ENCODE results near the gene SHMT2.

Gene SHMT2

GRCh38 chr12:57229634-57230380 is at the start of gene SHMT2:
Gene SHMT2, plus strand, starts transcription at chr12:57229711. Its CDS starts 68 bp downstream, at chr12:57229779.
- peak; percentile 86 for DNase-seq (ENCODE audit: low read depth, low spot score)
- H3K36me3 ChIP-seq (ENCODE audit: insufficient read depth, low read length): peaks cover 42% of the 10 kb centered on the region
- H3K9me3 ChIP-seq (ENCODE audit: low read depth, low read length): no peaks in the 10 kb centered on the region
- peak within 1 kb of the TSS; percentile 84 for H3K4me3 ChIP-seq
- TF ChIP-seq EZH2 (IDR thresholded peaks at IDR 0.05) (no peak), POLR2AphosphoS5 (IDR thresholded peaks at IDR 0.05; ENCODE audit: borderline replicate concordance, low read depth, low read length) (peak; percentile 94), FOXP2 (optimal IDR thresholded peaks at IDR 0.05; ENCODE audit: control extremely low read depth, extremely low read length, insufficient read depth) (no peak)
- peak within 1 kb of the TSS; percentile 89 for H3K9ac ChIP-seq (ENCODE audit: insufficient read length)
- H3K27ac ChIP-seq: peak within 1 kb of the TSS; percentile 70

- no peak for DNase-seq (ENCODE audit: low read depth, low spot score)
- Histone ChIP-seq H3K9me3 (ENCODE audit: low read depth, low read length) (no peaks in the 10 kb centered on the region), H3K36me3 (ENCODE audit: insufficient read depth, low read length) (peaks cover 20% of the 10 kb centered on the region), H3K27ac (no peak overlapping the region), H3K4me3 (no peak overlapping the region), H3K9ac (ENCODE audit: insufficient read length) (no peak overlapping the region)
- TF ChIP-seq FOXP2 (optimal IDR thresholded peaks at IDR 0.05; ENCODE audit: control extremely low read depth, extremely low read length, insufficient read depth): no peak
- no peak for TF ChIP-seq POLR2AphosphoS5 (IDR thresholded peaks at IDR 0.05; ENCODE audit: borderline replicate concordance, low read depth, low read length)
- TF ChIP-seq EZH2 (IDR thresholded peaks at IDR 0.05): no peak
Measured at GRCh38 chr12:57180321-57180989, 49.1 kb upstream of the SHMT2 start.

DNA sequence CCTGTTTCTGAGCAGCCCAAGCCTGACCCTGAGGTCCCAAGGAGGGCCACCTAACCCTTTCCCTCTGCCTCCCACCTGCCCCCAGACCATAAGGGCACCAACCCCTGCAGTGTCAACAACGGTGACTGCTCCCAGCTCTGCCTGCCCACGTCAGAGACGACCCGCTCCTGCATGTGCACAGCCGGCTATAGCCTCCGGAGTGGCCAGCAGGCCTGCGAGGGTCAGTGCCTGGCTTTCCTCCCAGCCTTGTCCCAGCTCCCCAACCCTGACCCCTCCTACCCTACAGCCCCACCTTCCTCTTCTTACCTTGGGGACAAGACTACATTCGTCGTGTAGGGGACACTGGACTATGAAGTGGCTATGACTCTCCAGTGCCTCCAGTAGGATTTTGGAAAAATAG is 48.4 kb upstream of the SHMT2 start:
- DNase-seq (ENCODE audit: low read depth, low spot score): no peak
- no peak for TF ChIP-seq POLR2AphosphoS5 (IDR thresholded peaks at IDR 0.05; ENCODE audit: borderline replicate concordance, low read depth, low read length)
- TF ChIP-seq FOXP2 (optimal IDR thresholded peaks at IDR 0.05; ENCODE audit: control extremely low read depth, extremely low read length, insufficient read depth): no peak
- no peak for TF ChIP-seq EZH2 (IDR thresholded peaks at IDR 0.05)
- H3K9ac ChIP-seq (ENCODE audit: insufficient read length): no peak overlapping the region
- H3K9me3 ChIP-seq (ENCODE audit: low read depth, low read length): no peaks in the 10 kb centered on the region
- H3K36me3 ChIP-seq (ENCODE audit: insufficient read depth, low read length): peaks cover 20% of the 10 kb centered on the region
- no peak overlapping the region for H3K4me3 ChIP-seq
- H3K27ac ChIP-seq: no peak overlapping the region

DNA sequence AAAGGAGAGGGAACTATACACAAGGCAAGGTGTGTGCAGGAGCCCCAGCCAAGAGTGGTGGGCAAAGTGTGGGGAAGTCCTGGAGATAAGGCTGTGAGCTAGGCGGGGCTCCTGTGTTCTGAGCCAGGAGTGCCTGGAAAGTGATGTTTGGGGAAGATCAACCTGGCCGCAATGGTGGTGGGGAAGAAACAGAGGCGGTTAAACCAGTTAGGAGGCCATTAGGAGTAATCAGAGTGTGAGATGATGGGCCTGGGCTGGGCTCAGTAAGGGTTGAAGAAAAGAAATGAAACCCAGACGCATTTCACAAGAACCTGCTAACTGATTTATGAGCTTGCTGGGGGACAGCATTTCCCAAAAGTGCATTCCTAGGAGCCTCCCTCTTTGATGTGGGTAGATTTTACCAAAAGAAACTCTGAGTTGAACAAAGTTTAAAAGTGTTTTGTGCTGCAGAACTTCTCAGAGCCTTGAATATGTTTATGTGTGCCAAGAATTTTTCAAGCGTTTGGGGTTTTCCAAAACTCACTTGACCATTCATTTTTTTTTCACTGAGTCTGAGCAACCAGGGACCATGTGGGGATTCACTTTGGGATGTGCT is 47.9 kb upstream of the SHMT2 start:
- DNase-seq (ENCODE audit: low read depth, low spot score): no peak

DNA sequence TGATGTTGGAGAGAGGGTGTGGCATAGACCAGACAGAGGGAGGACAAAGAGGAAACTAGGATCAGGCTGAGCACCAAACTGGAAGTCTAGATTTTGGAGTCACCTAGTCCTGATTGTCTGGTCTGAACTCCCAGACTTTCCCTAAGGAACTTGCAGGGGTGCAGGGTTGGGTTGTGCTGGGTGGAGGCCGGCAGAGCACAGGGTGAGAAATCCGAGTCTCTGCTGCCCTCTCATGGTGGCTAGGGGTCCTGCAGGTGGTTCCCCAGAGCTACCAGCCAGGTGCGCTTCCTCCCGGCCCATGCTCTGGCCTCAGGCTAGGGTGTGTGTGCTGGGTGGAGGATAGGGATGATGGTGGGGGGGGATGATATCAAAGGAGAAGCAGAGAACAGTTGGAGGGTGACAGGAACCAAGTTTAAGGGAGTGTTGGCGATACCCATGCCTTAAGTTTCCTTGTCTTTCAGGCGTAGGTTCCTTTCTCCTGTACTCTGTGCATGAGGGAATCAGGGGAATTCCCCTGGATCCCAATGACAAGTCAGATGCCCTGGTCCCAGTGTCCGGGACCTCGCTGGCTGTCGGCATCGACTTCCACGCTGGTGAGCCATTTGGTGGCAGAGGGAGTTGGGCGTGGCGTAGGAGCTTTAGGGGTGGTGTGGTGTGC is 46.5 kb upstream of the SHMT2 start:
- H3K9me3 ChIP-seq (ENCODE audit: low read depth, low read length): no peaks in the 10 kb centered on the region
- no peak overlapping the region for H3K4me3 ChIP-seq
- H3K36me3 ChIP-seq (ENCODE audit: insufficient read depth, low read length): peaks cover 24% of the 10 kb centered on the region; the same call in 1 of the 2 replicates
- H3K27ac ChIP-seq: no peak overlapping the region
- TF ChIP-seq FOXP2 (optimal IDR thresholded peaks at IDR 0.05; ENCODE audit: control extremely low read depth, extremely low read length, insufficient read depth): no peak
- TF ChIP-seq EZH2 (IDR thresholded peaks at IDR 0.05): no peak
- no peak for TF ChIP-seq POLR2AphosphoS5 (IDR thresholded peaks at IDR 0.05; ENCODE audit: borderline replicate concordance, low read depth, low read length)
- H3K9ac ChIP-seq (ENCODE audit: insufficient read length): no peak overlapping the region
- peak; percentile 12 for DNase-seq (ENCODE audit: low read depth, low spot score)

More for the DNA sequence above, 47.9 kb upstream of the SHMT2 start:
- Histone ChIP-seq H3K9ac (ENCODE audit: insufficient read length) (no peak overlapping the region), H3K27ac (no peak overlapping the region), H3K36me3 (ENCODE audit: insufficient read depth, low read length) (peaks cover 22% of the 10 kb centered on the region; the same call in 1 of the 2 replicates), H3K9me3 (ENCODE audit: low read depth, low read length) (no peaks in the 10 kb centered on the region), H3K4me3 (no peak overlapping the region)
- no peak for TF ChIP-seq EZH2 (IDR thresholded peaks at IDR 0.05)
- TF ChIP-seq FOXP2 (optimal IDR thresholded peaks at IDR 0.05; ENCODE audit: control extremely low read depth, extremely low read length, insufficient read depth): no peak
- TF ChIP-seq POLR2AphosphoS5 (IDR thresholded peaks at IDR 0.05; ENCODE audit: borderline replicate concordance, low read depth, low read length): no peak

DNA sequence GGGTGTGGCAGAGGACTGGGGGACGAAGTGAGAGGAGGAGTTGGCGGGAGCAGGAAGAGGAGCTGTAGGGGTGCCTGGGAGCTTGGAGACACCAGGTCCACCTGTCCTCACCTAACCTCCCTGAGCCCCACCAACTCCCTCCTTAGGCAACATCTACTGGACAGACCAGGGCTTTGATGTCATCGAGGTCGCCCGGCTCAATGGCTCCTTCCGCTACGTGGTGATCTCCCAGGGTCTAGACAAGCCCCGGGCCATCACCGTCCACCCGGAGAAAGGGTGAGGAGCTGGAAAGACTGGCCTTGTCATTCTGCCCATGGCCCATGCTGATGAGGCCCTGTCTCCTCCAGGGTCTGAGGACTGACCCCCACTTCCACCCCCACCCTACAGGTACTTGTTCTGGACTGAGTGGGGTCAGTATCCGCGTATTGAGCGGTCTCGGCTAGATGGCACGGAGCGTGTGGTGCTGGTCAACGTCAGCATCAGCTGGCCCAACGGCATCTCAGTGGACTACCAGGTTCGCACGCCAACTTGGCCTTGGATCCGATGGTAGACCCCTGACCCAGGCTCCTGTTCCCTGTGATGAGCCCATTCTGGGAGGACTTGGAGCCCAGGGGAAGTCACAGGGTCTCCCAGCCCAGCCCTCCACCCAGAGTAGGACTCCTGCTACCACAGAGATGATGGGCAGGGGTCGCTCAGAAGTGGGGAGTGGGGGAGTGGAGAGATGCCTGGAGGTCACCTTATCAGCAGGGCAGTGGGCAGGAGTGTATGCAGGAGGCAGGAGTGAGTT is 45.4 kb upstream of the SHMT2 start:
- Histone ChIP-seq H3K9me3 (ENCODE audit: low read depth, low read length) (no peaks in the 10 kb centered on the region), H3K27ac (no peak overlapping the region), H3K36me3 (ENCODE audit: insufficient read depth, low read length) (peaks cover 23% of the 10 kb centered on the region; the same call in 1 of the 2 replicates), H3K4me3 (no peak overlapping the region), H3K9ac (ENCODE audit: insufficient read length) (no peak overlapping the region)
- TF ChIP-seq EZH2 (IDR thresholded peaks at IDR 0.05): no peak
- no peak for DNase-seq (ENCODE audit: low read depth, low spot score)

GRCh38 chr12:57185403-57185802 is 44.1 kb upstream of the SHMT2 start:
- no peak overlapping the region for H3K27ac ChIP-seq
- no peak overlapping the region for H3K9ac ChIP-seq (ENCODE audit: insufficient read length)
- no peak for TF ChIP-seq POLR2AphosphoS5 (IDR thresholded peaks at IDR 0.05; ENCODE audit: borderline replicate concordance, low read depth, low read length)
- TF ChIP-seq FOXP2 (optimal IDR thresholded peaks at IDR 0.05; ENCODE audit: control extremely low read depth, extremely low read length, insufficient read depth): no peak
- no peak for TF ChIP-seq EZH2 (IDR thresholded peaks at IDR 0.05)
- DNase-seq (ENCODE audit: low read depth, low spot score): no peak
- no peaks in the 10 kb centered on the region for H3K9me3 ChIP-seq (ENCODE audit: low read depth, low read length)
- peaks cover 17% of the 10 kb centered on the region; the same call in 1 of the 2 replicates for H3K36me3 ChIP-seq (ENCODE audit: insufficient read depth, low read length)
- H3K4me3 ChIP-seq: no peak overlapping the region

Data from SK-N-MC (cell line).